ENCODE data around the gene SUCLG2.

GRCh38 chr3:67619991-67620390 is 34.4 kb downstream of the SUCLG2 start:
- TF ChIP-seq, protein P1, sequence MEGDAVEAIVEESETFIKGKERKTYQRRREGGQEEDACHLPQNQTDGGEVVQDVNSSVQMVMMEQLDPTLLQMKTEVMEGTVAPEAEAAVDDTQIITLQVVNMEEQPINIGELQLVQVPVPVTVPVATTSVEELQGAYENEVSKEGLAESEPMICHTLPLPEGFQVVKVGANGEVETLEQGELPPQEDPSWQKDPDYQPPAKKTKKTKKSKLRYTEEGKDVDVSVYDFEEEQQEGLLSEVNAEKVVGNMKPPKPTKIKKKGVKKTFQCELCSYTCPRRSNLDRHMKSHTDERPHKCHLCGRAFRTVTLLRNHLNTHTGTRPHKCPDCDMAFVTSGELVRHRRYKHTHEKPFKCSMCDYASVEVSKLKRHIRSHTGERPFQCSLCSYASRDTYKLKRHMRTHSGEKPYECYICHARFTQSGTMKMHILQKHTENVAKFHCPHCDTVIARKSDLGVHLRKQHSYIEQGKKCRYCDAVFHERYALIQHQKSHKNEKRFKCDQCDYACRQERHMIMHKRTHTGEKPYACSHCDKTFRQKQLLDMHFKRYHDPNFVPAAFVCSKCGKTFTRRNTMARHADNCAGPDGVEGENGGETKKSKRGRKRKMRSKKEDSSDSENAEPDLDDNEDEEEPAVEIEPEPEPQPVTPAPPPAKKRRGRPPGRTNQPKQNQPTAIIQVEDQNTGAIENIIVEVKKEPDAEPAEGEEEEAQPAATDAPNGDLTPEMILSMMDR (conservative IDR thresholded peaks at IDR 0.05; ENCODE audit: low read depth, low read length), result no peak
- no peak for TF ChIP-seq EZH2 (IDR thresholded peaks at IDR 0.05; ENCODE audit: low read length, unreplicated experiment)
- no peak for TF ChIP-seq EZH2phosphoT487 (IDR thresholded peaks at IDR 0.05; ENCODE audit: borderline replicate concordance, low read length)
